ENCODE results near the gene APOC1.
"Not testable (repeated sequence)": the region's sequence is repeated elsewhere in the genome, so short reads cannot be mapped to it uniquely, and the experiment has no call there.

APOC1 gene

GRCh38 chr19:44889830-44890365 is 24.5 kb upstream of the APOC1 start:
- no peak for DNase-seq (ENCODE audit: low read depth in 2 of 2)

DNA sequence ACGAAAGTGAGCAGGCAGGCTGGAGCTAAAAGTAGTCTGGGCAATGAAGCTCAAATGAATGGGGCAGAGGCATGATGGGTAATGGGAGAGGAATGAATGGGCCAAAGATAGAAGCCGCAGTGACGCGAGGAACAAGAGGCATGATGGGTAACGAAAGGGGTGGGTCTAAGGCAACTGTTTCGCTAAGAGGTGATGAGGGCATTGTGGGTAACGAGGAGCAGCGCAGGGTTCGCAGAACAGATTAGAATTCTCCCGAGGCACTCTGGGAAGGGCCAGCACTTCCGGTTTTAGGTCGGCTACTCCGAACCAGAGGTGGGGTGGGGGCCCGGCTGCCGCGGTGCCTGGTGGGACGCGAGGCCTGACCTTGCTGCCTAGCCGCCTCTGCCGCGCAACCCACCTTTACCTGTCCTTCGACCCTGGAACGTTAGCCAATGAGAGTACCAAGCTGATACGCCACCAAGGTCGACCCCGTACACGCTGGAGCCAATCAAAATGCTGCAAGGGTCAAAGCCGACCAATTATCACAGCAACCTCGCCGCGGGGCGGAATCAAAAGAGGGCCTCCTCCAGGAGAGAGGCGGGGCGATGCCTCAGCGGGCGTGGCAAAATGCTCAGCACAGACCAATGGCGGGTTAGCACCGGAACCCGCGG is 23.9 kb upstream of the APOC1 start:
- peak; percentile 100 for DNase-seq (ENCODE audit: low read depth in 2 of 2)

- no peak for DNase-seq (ENCODE audit: low read depth in 2 of 2)
Observed at GRCh38 chr19:44891016-44891882, 23.2 kb upstream of the APOC1 start, which contains the start of gene TOMM40. TOMM40 (plus strand) TSS chr19:44891254; CDS start chr19:44891416, 162 bp downstream.

DNA sequence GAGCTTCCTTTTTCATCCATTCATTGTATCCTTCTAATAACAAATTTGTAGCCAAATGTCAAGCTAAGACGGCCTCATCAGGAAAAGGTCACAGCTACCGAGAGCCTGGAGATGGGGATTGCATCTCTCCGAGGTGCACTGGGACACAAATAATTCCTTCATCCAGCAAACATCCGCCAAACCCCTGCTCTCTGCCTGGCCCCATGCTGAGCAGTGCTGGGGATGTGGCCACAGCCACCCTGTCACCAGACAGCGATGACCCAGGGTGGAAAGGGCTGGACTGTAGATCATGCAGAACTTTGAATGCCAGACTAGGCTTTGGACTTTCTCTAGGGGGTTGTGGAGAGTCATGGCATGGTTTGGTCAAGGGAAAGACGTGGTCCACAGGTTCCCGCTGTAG is 21.5 kb upstream of the APOC1 start:
- DNase-seq (ENCODE audit: low read depth in 2 of 2) = no peak

DNA sequence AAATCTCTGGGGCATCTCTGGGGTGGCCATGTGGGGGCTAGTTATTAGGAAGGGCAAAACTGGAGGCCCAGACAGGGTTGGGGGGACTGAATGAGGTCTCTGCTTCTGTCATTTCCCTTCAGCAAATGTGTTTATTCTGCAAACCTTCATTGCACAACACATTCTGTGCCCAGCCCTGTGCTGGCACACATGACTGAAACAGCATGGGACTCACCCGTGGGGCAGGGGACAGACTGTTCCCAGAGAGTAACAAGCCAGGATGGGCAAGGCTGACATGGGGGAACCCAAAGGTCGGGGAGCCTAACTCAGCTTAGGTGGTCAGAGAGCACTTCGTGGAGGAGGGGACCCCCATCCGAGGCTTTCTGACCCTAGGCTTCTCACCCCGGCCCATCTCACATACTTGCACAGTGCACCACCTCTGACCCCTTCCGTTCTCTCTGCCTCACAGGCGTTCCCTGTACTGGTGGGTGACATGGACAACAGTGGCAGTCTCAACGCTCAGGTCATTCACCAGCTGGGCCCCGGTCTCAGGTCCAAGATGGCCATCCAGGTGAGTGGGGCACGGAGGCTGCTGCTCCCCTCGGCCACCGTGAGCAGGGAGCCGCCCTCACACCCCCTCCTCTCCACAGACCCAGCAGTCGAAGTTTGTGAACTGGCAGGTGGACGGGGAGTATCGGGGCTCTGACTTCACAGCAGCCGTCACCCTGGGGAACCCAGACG is 20.9 kb upstream of the APOC1 start:
- no peak for DNase-seq (ENCODE audit: low read depth in 2 of 2)

DNA sequence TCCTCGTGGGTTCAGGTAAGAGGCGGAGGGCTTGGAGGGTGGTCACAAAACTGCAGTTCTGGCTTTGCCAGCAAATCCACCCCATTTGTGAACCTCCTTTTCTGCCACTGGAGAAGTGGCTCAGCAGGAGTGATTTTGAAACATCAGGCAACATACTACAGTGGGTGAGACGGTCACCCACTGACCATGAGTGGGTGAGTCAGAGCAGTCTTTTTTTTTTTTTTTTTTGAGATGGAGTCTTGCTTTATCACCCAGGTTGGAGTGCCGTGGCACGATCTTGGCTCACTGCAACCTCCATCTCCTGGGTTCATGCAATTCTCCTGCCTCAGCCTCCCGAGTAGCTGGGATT is 20.4 kb upstream of the APOC1 start:
- DNase-seq (ENCODE audit: low read depth in 2 of 2) = no peak

GRCh38 chr19:44894946-44895345 is 19.5 kb upstream of the APOC1 start:
- DNase-seq (ENCODE audit: low read depth in 2 of 2) = no peak

- DNase-seq (ENCODE audit: low read depth in 2 of 2) = no peak
Observed at GRCh38 chr19:44897835-44898234, 16.6 kb upstream of the APOC1 start.

DNA sequence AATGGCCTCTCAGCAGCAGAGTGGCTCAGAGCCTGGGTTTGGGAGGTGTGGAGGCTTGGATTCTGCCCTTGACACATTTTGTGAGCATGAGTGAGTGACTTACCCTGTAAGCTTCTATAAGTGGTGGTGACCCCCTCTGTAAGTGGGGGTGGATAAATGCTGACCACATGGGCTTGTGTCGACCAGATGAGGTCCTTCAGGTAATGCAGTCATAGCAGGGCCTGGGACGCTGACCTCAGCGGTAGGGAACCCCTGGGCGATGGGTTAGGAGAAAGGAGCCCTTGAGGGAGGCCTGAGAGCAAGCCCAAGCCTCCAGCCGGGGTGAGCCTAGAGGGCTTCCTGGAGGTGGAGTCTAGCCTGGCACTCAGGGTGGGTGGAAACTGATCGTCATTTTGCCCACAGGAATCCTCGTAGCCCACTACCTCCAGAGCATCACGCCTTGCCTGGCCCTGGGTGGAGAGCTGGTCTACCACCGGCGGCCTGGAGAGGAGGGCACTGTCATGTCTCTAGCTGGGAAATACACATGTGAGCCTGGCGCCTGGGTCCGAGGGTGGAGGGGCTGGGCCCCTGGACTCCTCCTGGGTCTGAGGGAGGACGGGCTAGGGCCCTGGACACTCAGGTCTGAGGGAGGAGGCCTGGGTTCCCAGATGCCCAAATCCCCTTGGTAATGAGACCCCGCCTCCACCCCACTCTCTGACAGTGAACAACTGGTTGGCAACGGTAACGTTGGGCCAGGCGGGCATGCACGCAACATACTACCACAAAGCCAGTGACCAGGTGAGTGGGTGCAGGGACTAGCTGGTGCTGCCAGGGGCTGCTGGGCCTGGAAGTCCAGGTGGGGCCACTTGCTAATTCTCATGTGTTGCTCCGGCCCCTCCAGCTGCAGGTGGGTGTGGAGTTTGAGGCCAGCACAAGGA is 13.8 kb upstream of the APOC1 start:
- DNase-seq (ENCODE audit: low read depth in 2 of 2) = no peak

GRCh38 chr19:44903216-44903601 is 11.2 kb upstream of the APOC1 start:
- no peak for DNase-seq (ENCODE audit: low read depth in 2 of 2)

GRCh38 chr19:44903602-44904425 is 10.6 kb upstream of the APOC1 start:
- DNase-seq (ENCODE audit: low read depth in 2 of 2) = peak in 1 of 2 experiments; percentile 5

DNA sequence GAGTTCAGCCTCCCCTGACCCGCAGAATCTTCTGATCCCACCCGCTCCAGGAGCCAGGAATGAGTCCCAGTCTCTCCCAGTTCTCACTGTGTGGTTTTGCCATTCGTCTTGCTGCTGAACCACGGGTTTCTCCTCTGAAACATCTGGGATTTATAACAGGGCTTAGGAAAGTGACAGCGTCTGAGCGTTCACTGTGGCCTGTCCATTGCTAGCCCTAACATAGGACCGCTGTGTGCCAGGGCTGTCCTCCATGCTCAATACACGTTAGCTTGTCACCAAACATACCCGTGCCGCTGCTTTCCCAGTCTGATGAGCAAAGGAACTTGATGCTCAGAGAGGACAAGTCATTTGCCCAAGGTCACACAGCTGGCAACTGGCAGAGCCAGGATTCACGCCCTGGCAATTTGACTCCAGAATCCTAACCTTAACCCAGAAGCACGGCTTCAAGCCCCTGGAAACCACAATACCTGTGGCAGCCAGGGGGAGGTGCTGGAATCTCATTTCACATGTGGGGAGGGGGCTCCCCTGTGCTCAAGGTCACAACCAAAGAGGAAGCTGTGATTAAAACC is 9.9 kb upstream of the APOC1 start:
- DNase-seq (ENCODE audit: low read depth in 2 of 2) = no peak

GRCh38 chr19:44905437-44906160 is 8.8 kb upstream of the APOC1 start, which contains the start of gene APOE:
APOE (plus strand) TSS chr19:44905796; CDS start chr19:44906625, 829 bp downstream.
- DNase-seq (ENCODE audit: low read depth in 2 of 2) = no peak

- no peak for DNase-seq (ENCODE audit: low read depth in 2 of 2)
Observed at GRCh38 chr19:44907613-44908012, 6.8 kb upstream of the APOC1 start.

GRCh38 chr19:44908074-44908835 is 6.2 kb upstream of the APOC1 start:
- no peak for DNase-seq (ENCODE audit: low read depth in 2 of 2)

DNA sequence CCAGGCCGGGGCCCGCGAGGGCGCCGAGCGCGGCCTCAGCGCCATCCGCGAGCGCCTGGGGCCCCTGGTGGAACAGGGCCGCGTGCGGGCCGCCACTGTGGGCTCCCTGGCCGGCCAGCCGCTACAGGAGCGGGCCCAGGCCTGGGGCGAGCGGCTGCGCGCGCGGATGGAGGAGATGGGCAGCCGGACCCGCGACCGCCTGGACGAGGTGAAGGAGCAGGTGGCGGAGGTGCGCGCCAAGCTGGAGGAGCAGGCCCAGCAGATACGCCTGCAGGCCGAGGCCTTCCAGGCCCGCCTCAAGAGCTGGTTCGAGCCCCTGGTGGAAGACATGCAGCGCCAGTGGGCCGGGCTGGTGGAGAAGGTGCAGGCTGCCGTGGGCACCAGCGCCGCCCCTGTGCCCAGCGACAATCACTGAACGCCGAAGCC is 5.6 kb upstream of the APOC1 start:
- DNase-seq (ENCODE audit: low read depth in 2 of 2) = no peak

DNA sequence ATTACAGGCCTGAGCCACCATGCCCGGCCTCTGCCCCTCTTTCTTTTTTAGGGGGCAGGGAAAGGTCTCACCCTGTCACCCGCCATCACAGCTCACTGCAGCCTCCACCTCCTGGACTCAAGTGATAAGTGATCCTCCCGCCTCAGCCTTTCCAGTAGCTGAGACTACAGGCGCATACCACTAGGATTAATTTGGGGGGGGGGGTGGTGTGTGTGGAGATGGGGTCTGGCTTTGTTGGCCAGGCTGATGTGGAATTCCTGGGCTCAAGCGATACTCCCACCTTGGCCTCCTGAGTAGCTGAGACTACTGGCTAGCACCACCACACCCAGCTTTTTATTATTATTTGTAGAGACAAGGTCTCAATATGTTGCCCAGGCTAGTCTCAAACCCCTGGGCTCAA is 4.6 kb upstream of the APOC1 start:
- no peak for DNase-seq (ENCODE audit: low read depth in 2 of 2)

GRCh38 chr19:44911896-44912295 is 2.5 kb upstream of the APOC1 start:
- not testable (repeated sequence) for DNase-seq (ENCODE audit: low read depth in 2 of 2)
